Caco-2 (cell line): Measurements from ENCODE around the gene TBX15. TPM values are rescaled to one million over a fixed set of nuclear protein-coding genes. Genes with fewer than 3 reads are reported as not detected.

Experiments used
- BruUV-seq: library from RNA; stranded (reverse); fragments of 400-500 nt; replicated peaks from 2 replicates; lab custom pipeline; 2021; lab: Mats Ljungman, UMichigan
- CTCF ChIA-PET: fragments of 300-600 bp; sonication (Branson Sonifier 250); formaldehyde crosslinking; loops from one replicate; lab custom pipeline; 2022; ENCODE audit warnings: antibody characterized with exemption; lab: Charles Lee
- POLR2A ChIA-PET: fragments of 300-600 bp; sonication (Branson Sonifier 250); formaldehyde crosslinking; loops from one replicate; lab custom pipeline; 2022; ENCODE audit warnings: antibody characterized with exemption; lab: Charles Lee
- DNase-seq, 2 experiments: peaks; one replicate each; pipeline versions ENCODE4 v3.0.0 to v3.0.0-alpha.2; 2020 to 2022
- H3K27me3 ChIP-seq: replicated peaks from 2 replicates; pipeline ENCODE4 v1.6.0; 2011; ENCODE audit warnings: low read length; ENCODE audit not compliant: control insufficient read depth, insufficient read depth
- H3K36me3 ChIP-seq: 2 replicates; pipeline ENCODE4 v1.5.1; 2011; ENCODE audit warnings: low read length; ENCODE audit not compliant: control insufficient read depth, insufficient read depth
- H3K4me1 ChIP-seq: fragments of 250-450 bp; sonication (Bioruptor Pico); 2 replicates; pipeline ENCODE4 v1.5.1; 2020; ENCODE audit warnings: mild to moderate bottlenecking
- H3K4me3 ChIP-seq: 2 replicates; pipeline ENCODE4 v1.5.1; 2011; ENCODE audit warnings: low read depth, mild to moderate bottlenecking, control low read depth, low read length
- H3K9me3 ChIP-seq: fragments of 250-450 bp; sonication (Bioruptor Pico); 2 replicates; pipeline ENCODE4 v1.5.1; 2020; ENCODE audit warnings: mild to moderate bottlenecking, moderate library complexity
- H3K27ac Mint-ChIP-seq: one replicate; pipeline ENCODE4 v1.8.0; 2022; ENCODE audit warnings: mixed read lengths; ENCODE audit not compliant: unreplicated experiment
- H3K27me3 Mint-ChIP-seq: one replicate; pipeline ENCODE4 v1.8.0; 2022; ENCODE audit warnings: mixed read lengths; ENCODE audit not compliant: insufficient read depth, unreplicated experiment
- H3K36me3 Mint-ChIP-seq: one replicate; pipeline ENCODE4 v1.8.0; 2022; ENCODE audit warnings: mild to moderate bottlenecking, mixed read lengths; ENCODE audit not compliant: insufficient read depth, unreplicated experiment
- H3K4me1 Mint-ChIP-seq: one replicate; pipeline ENCODE4 v1.8.0; 2022; ENCODE audit warnings: low read depth, mixed read lengths; ENCODE audit not compliant: unreplicated experiment
- H3K4me3 Mint-ChIP-seq: one replicate; pipeline ENCODE4 v1.8.0; 2022; ENCODE audit warnings: mild to moderate bottlenecking, moderate library complexity, mixed read lengths; ENCODE audit not compliant: unreplicated experiment
- H3K9me3 Mint-ChIP-seq: one replicate; pipeline ENCODE4 v1.8.0; 2022; ENCODE audit warnings: mixed read lengths; ENCODE audit not compliant: unreplicated experiment
- CTCF ChIP-seq, 2 experiments: fragments of 200-600 bp in 1 of 2; IDR thresholded peaks; 1 replicate in 1 of 2; 2 replicates in 1 of 2; pipeline versions ENCODE4 v1.5.1 to v1.8.0; 2011 to 2022; ENCODE audit warnings: antibody characterized with exemption in 1 of 2, control low read depth in 1 of 2, inconsistent platforms in 1 of 2, low read depth in 1 of 2, low read length in 1 of 2, mild to moderate bottlenecking in 1 of 2, moderate library complexity in 1 of 2; ENCODE audit not compliant: insufficient read depth in 1 of 2, severe bottlenecking in 1 of 2, unreplicated experiment in 1 of 2
- intact Hi-C: fragments of 100-400 bp; cut with micrococcal nuclease; formaldehyde crosslinking; loops from one replicate; pipeline ENCODE4 v1.10.0; 2022; ENCODE audit not compliant: unreplicated experiment
- total RNA-seq: library from RNA; stranded (reverse); gene quantifications from 2 replicates; pipeline ENCODE4 v1.2.3, GENCODE V29; 2022

The TBX15 gene
- total RNA-seq, 1 experiment from 2014 or later = 0.11 TPM

- intact Hi-C loops = no loop called here
- Mint-ChIP-seq H3K4me3 (no peak overlapping the region), H3K36me3 (no peaks in the 10 kb centered on the region), H3K4me1 (no peaks in the 10 kb centered on the region), H3K27ac (no peak overlapping the region), H3K9me3 (no peaks in the 10 kb centered on the region), H3K27me3 (no peaks in the 10 kb centered on the region)
- no peak for DNase-seq
- CTCF ChIA-PET = no interaction called here
- H3K4me1 ChIP-seq = no peaks in the 10 kb centered on the region
- POLR2A ChIA-PET = no interaction called here
- no peak for TF ChIP-seq CTCF (IDR thresholded peaks at IDR 0.05; ENCODE audit: insufficient read depth in 1 of 2, low read depth in 1 of 2, low read length in 1 of 2, severe bottlenecking in 1 of 2, unreplicated experiment in 1 of 2)
- no peak overlapping the region for H3K4me3 ChIP-seq
- H3K27me3 ChIP-seq = no peaks in the 10 kb centered on the region
- H3K36me3 ChIP-seq = no peaks in the 10 kb centered on the region
- H3K9me3 ChIP-seq = no peaks in the 10 kb centered on the region
- BruUV-seq = no TSS peak
Measured at GRCh38 chr1:118970451-118970850, 17.7 kb downstream of the TBX15 start.

GRCh38 chr1:118963456-118964430 lies 24.4 kb downstream of the TBX15 start:
- Mint-ChIP-seq H3K4me1 (peaks cover 16% of the 10 kb centered on the region), H3K36me3 (no peaks in the 10 kb centered on the region), H3K27ac (no peak overlapping the region), H3K9me3 (no peaks in the 10 kb centered on the region), H3K4me3 (no peak overlapping the region), H3K27me3 (no peaks in the 10 kb centered on the region)
- POLR2A ChIA-PET = no interaction called here
- H3K4me3 ChIP-seq = no peak overlapping the region
- H3K4me1 ChIP-seq = peaks cover 12% of the 10 kb centered on the region; the same call in 1 of the 2 replicates
- no TSS peak for BruUV-seq
- no peak for TF ChIP-seq CTCF (IDR thresholded peaks at IDR 0.05; ENCODE audit: insufficient read depth in 1 of 2, low read depth in 1 of 2, low read length in 1 of 2, severe bottlenecking in 1 of 2, unreplicated experiment in 1 of 2)
- H3K9me3 ChIP-seq = no peaks in the 10 kb centered on the region
- H3K27me3 ChIP-seq = no peaks in the 10 kb centered on the region
- CTCF ChIA-PET = no interaction called here
- DNase-seq = peak in 1 of 2 experiments; percentile 10
- intact Hi-C loops = no loop called here
- H3K36me3 ChIP-seq = no peaks in the 10 kb centered on the region

GRCh38 chr1:118963138-118963455 lies 25.0 kb downstream of the TBX15 start:
- H3K36me3 ChIP-seq = no peaks in the 10 kb centered on the region
- peaks cover 16% of the 10 kb centered on the region for H3K4me1 Mint-ChIP-seq
- POLR2A ChIA-PET = no interaction called here

More at GRCh38 chr1:118963138-118963455, 25.0 kb downstream of the TBX15 start:
- no TSS peak for BruUV-seq
- no peaks in the 10 kb centered on the region for H3K27me3 Mint-ChIP-seq
- peaks cover 12% of the 10 kb centered on the region; the same call in 1 of the 2 replicates for H3K4me1 ChIP-seq
- no peak overlapping the region for H3K27ac Mint-ChIP-seq
- H3K27me3 ChIP-seq = no peaks in the 10 kb centered on the region
- intact Hi-C loops = no loop called here
- H3K36me3 Mint-ChIP-seq = no peaks in the 10 kb centered on the region
- H3K9me3 ChIP-seq = no peaks in the 10 kb centered on the region
- DNase-seq = no peak
- CTCF ChIA-PET = no interaction called here
- no peak overlapping the region for H3K4me3 Mint-ChIP-seq
- no peak for TF ChIP-seq CTCF (IDR thresholded peaks at IDR 0.05; ENCODE audit: insufficient read depth in 1 of 2, low read depth in 1 of 2, low read length in 1 of 2, severe bottlenecking in 1 of 2, unreplicated experiment in 1 of 2)
- no peak overlapping the region for H3K4me3 ChIP-seq
- no peaks in the 10 kb centered on the region for H3K9me3 Mint-ChIP-seq
